MG63 (cell line): ENCODE measurements around the gene MTHFD1. TPM values are rescaled to one million over a fixed set of nuclear protein-coding genes. Genes with fewer than 3 reads are reported as not detected.

Source experiments
- DNase-seq: peaks from one replicate; pipeline ENCODE4 v3.0.0-alpha.2; 2020
- H3K27me3 ChIP-seq: fragments of 250-450 bp; sonication (Bioruptor Pico); 2 replicates; pipeline ENCODE4 v1.5.1; 2020; ENCODE audit warnings: mild to moderate bottlenecking, moderate library complexity
- H3K36me3 ChIP-seq: fragments of 250-450 bp; sonication (Bioruptor Pico); 2 replicates; pipeline ENCODE4 v1.5.1; 2020; ENCODE audit warnings: mild to moderate bottlenecking, moderate library complexity
- H3K4me3 ChIP-seq: fragments of 250-450 bp; sonication (Bioruptor Pico); 2 replicates; pipeline ENCODE4 v1.5.1; 2020; ENCODE audit warnings: mild to moderate bottlenecking, moderate library complexity
- H3K9me3 ChIP-seq: fragments of 250-450 bp; sonication (Bioruptor Pico); 2 replicates; pipeline ENCODE4 v1.5.1; 2020; ENCODE audit warnings: mild to moderate bottlenecking, moderate library complexity
- total RNA-seq: library from RNA; depleted of rRNA; stranded (reverse); fragments of >200 nt; shearing (Covaris generic); gene quantifications from 2 replicates; pipeline ENCODE4 v1.2.3, GENCODE V29; 2014; ENCODE audit warnings: low replicate concordance; rRNA removed

MTHFD1 gene
- total RNA-seq, 1 experiment from 2014 or later, result 23.1 TPM

GRCh38 chr14:64501411-64502171, 113.4 kb downstream of the MTHFD1 start:
- no peaks in the 10 kb centered on the region for H3K27me3 ChIP-seq
- H3K4me3 ChIP-seq, result peak overlapping the region; percentile 78
- peak; percentile 63 for DNase-seq
- H3K36me3 ChIP-seq, result no peaks in the 10 kb centered on the region; the same call in 1 of the 2 replicates
- no peaks in the 10 kb centered on the region for H3K9me3 ChIP-seq

- no peak for DNase-seq
- Histone ChIP-seq H3K4me3 (peak overlapping the region; percentile 78), H3K9me3 (no peaks in the 10 kb centered on the region), H3K27me3 (no peaks in the 10 kb centered on the region), H3K36me3 (no peaks in the 10 kb centered on the region; the same call in 1 of the 2 replicates)
Observed at GRCh38 chr14:64502456-64502855, 114.3 kb downstream of the MTHFD1 start.

DNA sequence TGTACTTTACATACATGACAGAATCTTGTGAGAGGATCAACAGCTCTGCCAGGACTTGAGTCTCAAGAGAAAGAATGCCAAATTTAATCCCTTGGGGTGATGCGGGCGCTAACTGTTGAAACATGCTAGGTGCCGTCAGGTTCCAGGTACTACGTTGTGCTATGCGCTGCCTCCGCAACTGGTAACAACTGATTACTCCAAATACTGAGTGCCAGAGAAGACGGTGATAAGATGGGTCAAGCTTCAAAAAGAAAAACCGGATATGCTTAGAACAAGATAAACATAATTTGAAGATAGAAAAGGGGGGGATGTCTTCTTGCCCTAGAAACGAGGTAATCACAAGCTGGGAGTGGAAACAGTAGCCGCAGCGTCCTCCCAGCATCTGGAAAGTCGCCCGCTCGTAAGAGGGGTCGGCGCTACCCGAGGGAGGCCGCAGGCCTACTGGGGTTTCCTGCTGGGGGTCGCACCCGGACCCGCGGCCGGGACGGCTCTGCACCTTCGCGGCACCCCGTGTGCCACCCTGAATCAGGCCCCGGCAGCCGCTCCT, 114.8 kb downstream of the MTHFD1 start:
- Histone ChIP-seq H3K4me3 (peak overlapping the region; percentile 78), H3K36me3 (no peaks in the 10 kb centered on the region; the same call in 1 of the 2 replicates), H3K9me3 (no peaks in the 10 kb centered on the region), H3K27me3 (no peaks in the 10 kb centered on the region)
- DNase-seq, result no peak

DNA sequence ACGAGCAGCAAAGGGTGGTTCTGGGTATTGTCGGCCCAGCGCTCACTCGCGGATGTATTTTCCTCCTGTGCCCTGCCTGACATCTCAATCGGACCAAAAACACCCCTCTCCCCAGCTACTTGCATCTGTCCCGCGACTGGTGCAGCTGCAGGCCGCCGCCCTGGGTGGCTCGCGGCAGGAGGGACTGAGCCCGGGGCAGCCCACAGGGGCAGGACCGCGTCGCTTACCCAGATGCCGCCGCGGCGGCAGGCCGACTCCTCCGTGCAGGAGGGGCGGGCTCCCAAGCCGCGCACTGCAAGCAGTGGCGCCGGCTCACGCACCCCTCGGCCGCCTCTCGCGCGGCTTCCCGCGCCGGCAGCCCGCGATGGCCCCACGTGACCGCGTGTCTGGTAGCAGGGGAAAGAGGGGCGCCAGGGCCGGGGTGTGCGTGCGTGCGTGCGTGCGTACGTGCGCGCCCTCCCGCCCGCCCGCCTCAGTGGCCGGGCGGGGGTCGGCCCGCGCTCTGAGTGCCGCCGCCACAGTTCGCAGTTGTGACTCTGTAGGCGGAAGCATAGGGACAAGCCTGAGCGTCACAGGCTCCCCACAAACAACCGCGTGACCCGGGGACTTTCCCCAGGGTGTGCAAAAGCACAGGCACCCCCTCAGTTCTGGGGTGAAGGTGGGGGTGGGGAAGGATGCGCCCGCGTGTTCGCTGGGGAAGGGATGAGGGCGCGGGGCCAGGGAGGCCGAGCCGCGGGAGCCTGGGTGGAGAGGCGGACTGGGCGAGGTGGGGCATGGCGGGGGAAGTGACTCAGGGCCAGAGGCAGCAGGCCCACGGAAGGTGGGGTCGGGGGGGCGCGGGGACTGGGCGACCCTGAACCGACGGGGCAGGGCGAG, 115.5 kb downstream of the MTHFD1 start, which contains the start of gene ZBTB25:
Gene ZBTB25, minus strand, starts transcription at position 405 of the 876 bp plus-strand sequence. CDS start 13,305 bp downstream, outside the sequence.
- H3K27me3 ChIP-seq, result no peaks in the 10 kb centered on the region
- peak within 1 kb of the TSS; percentile 78 for H3K4me3 ChIP-seq
- peak; percentile 95 for DNase-seq
- no peaks in the 10 kb centered on the region; the same call in 1 of the 2 replicates for H3K36me3 ChIP-seq
- H3K9me3 ChIP-seq, result no peaks in the 10 kb centered on the region

- Histone ChIP-seq H3K4me3 (peak within 1 kb of the TSS; percentile 78), H3K27me3 (no peaks in the 10 kb centered on the region), H3K9me3 (no peaks in the 10 kb centered on the region), H3K36me3 (no peaks in the 10 kb centered on the region; the same call in 1 of the 2 replicates)
- peak; percentile 88 for DNase-seq
Observed at GRCh38 chr14:64504310-64504896, 116.2 kb downstream of the MTHFD1 start, which contains the start of gene ZBTB1. TSS of gene ZBTB1 (plus strand) at chr14:64504770. CDS start at chr14:64521505, 16,735 bp downstream.

DNA sequence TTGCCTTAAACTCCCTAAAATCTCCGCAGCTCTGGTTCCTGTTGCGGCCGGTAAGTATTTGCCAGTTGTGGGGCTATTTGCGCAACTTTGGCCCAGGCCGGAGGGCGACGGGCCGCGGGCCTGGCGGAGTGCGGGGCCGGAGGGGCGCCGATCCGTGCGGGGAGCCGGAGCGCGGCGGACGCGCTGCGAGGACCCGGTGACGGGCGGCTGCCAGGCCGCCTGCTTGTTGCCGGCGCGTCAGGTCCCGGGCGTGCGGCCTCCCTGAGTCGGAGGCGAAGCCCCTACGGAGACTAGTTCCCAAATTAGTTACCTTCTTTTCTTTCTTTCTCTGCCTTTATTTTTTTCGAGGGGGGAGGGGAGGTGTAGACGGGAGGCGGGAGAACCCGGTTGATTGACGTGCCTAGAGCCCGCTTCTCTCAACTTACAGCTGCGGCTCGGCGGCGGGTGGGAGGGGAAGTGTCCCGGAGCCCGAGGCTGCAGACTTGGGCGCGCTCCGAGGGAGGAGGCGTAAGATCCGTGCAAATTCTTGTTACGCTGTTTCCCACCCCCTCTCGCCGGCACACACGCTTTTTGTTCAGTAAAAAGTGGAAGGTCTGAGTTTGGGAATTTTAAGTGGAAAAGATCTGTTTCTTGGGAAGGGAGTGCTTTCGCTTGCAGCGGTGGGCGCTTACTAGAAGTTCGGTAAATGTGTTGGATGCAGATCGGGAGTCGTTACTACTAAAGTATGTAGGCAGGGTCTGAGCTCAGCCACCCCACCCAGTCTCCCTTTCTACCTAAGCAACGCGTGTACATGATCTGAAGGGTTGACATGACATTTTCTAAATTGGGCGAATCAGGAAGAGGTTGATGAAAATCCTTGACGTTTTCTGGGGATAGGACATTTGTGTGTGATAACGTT, 117.0 kb downstream of the MTHFD1 start:
- DNase-seq, result peak; percentile 82
- Histone ChIP-seq H3K36me3 (no peaks in the 10 kb centered on the region; the same call in 1 of the 2 replicates), H3K9me3 (no peaks in the 10 kb centered on the region), H3K4me3 (peak overlapping the region; percentile 78), H3K27me3 (no peaks in the 10 kb centered on the region)

GRCh38 chr14:64506721-64507120, 118.6 kb downstream of the MTHFD1 start:
- no peaks in the 10 kb centered on the region for H3K27me3 ChIP-seq
- H3K4me3 ChIP-seq, result peak overlapping the region; percentile 78
- DNase-seq, result no peak
- H3K36me3 ChIP-seq, result peaks cover 4% of the 10 kb centered on the region
- H3K9me3 ChIP-seq, result no peaks in the 10 kb centered on the region

DNA sequence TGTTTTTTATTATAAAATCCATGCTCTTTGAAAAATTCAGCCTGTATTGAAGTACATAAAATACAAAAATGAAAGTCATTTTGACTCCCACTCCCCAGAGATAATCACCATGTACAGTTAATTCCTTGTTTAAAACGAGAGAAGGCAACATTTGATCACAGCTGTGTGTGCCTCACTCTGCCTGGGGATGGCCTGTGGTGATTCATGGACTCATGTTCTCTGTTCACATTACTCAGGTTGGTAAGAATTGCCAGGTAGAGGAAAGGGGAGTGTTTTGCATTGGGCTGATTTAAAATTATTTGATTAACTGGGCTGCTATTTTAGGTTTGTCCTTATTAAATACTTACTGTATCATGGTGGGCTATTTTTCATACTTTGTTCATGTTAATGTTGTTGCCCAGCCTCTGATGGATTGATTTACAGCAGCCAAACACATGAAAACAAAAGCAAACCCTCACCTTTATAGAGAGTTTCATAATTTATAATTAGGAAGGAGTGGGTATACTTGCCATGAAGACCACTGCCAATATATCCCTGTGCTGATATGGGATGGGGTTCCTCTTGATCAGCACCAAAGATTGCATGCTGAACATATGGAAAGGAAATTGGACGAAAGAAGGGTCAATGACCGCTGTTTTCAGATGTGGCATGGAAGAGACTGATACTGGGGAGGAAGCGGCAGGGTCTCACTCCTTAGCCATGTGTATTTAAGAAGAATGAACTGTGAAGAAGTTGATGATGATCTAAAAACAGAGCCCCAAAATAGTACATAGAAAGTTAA, 119.4 kb downstream of the MTHFD1 start:
- peaks cover 8% of the 10 kb centered on the region for H3K36me3 ChIP-seq
- H3K4me3 ChIP-seq, result peak overlapping the region; percentile 78
- no peaks in the 10 kb centered on the region for H3K9me3 ChIP-seq
- H3K27me3 ChIP-seq, result no peaks in the 10 kb centered on the region
- peak; percentile 12 for DNase-seq

GRCh38 chr14:64508215-64508776, 120.1 kb downstream of the MTHFD1 start:
- Histone ChIP-seq H3K27me3 (no peaks in the 10 kb centered on the region), H3K36me3 (peaks cover 12% of the 10 kb centered on the region), H3K4me3 (no peak overlapping the region), H3K9me3 (no peaks in the 10 kb centered on the region)
- no peak for DNase-seq

GRCh38 chr14:64509036-64509435, 120.9 kb downstream of the MTHFD1 start:
- Histone ChIP-seq H3K27me3 (no peaks in the 10 kb centered on the region), H3K9me3 (no peaks in the 10 kb centered on the region), H3K36me3 (peaks cover 12% of the 10 kb centered on the region), H3K4me3 (no peak overlapping the region)
- DNase-seq, result no peak

Other genes with a start within 250 kb of the MTHFD1 start
- gene ESR2, start 94.0 kb upstream of the MTHFD1 start, total RNA-seq, result not detected in 2 replicates
- 0.10 TPM in 1 of 2 replicates, not detected in the other for gene AKAP5, start 77.1 kb downstream of the MTHFD1 start, total RNA-seq
- 0.57 and 1.6 TPM in 2 replicates for gene ZBTB25, start 115.5 kb downstream of the MTHFD1 start, total RNA-seq
- gene ZBTB1, start 116.4 kb downstream of the MTHFD1 start, total RNA-seq, result 16.8 and 28.1 TPM in 2 replicates
- gene HSPA2, start 152.4 kb downstream of the MTHFD1 start, total RNA-seq, result 5.2 and 7.1 TPM in 2 replicates
- not detected in 2 replicates for gene PPP1R36, start 161.6 kb downstream of the MTHFD1 start, total RNA-seq